HepG2 (cell line): ENCODE measurements around the gene NUDT9. TPM values are rescaled to one million over a fixed set of nuclear protein-coding genes. Genes with fewer than 3 reads are reported as not detected.
A peak's percentile ranks its signal among the peaks of the same experiment; 100 is the strongest.

ENCODE experiments used
- CEBPG ChIP-seq: IDR thresholded peaks from 2 replicates; pipeline ENCODE4 v1.6.1; 2016
- FOXA3 ChIP-seq: IDR thresholded peaks from 2 replicates; pipeline ENCODE4 v1.6.1; 2016; ENCODE audit warnings: missing genetic modification reagents, missing compliant biosample characterization
- GMEB1 ChIP-seq: sonication (generic); formaldehyde crosslinking; IDR thresholded peaks from 2 replicates; pipeline ENCODE4 v1.5.1; 2020; ENCODE audit warnings: missing genetic modification reagents, mild to moderate bottlenecking, borderline replicate concordance
- LRRFIP1 ChIP-seq: sonication (generic); formaldehyde crosslinking; conservative IDR thresholded peaks from 2 replicates; pipeline ENCODE4 v1.4.0; 2020; ENCODE audit warnings: missing genetic modification reagents
- MAFF ChIP-seq: IDR thresholded peaks from 2 replicates; pipeline ENCODE4 v1.6.1; 2011; ENCODE audit warnings: low read depth, low read length, improper control_type of control experiment
- MAFK ChIP-seq, 2 experiments: IDR thresholded peaks in 1 of 2; conservative IDR thresholded peaks in 1 of 2; 2 replicates each; pipeline ENCODE4 v1.6.1; 2011; ENCODE audit warnings: improper control_type of control experiment in 2 of 2, low read length in 2 of 2
- MYPOP ChIP-seq: sonication (generic); formaldehyde crosslinking; IDR thresholded peaks from 2 replicates; pipeline ENCODE4 v1.8.1; 2023; ENCODE audit warnings: mild to moderate bottlenecking, moderate library complexity, missing genetic modification reagents
- PRDM10 ChIP-seq: sonication (generic); formaldehyde crosslinking; IDR thresholded peaks from 2 replicates; pipeline ENCODE4 v1.4.0; 2020; ENCODE audit warnings: low read depth, missing genetic modification reagents
- SP5 ChIP-seq: IDR thresholded peaks from 2 replicates; pipeline ENCODE4 v1.6.1; 2016; ENCODE audit warnings: low read depth, borderline replicate concordance
- ZNF275 ChIP-seq: sonication (generic); formaldehyde crosslinking; IDR thresholded peaks from 2 replicates; pipeline ENCODE4 v1.8.0; 2022; ENCODE audit warnings: missing genetic modification reagents, mild to moderate bottlenecking, inconsistent platforms, borderline replicate concordance
- ZNF326 ChIP-seq: sonication (generic); formaldehyde crosslinking; IDR thresholded peaks from 2 replicates; pipeline ENCODE4 v1.4.0; 2020; ENCODE audit warnings: missing genetic modification reagents, borderline replicate concordance
- ZNF337 ChIP-seq: sonication (generic); formaldehyde crosslinking; IDR thresholded peaks from 2 replicates; pipeline ENCODE4 v1.5.1; 2020; ENCODE audit warnings: missing genetic modification reagents, low read depth, mild to moderate bottlenecking, borderline replicate concordance
- ZNF776 ChIP-seq: sonication (generic); formaldehyde crosslinking; IDR thresholded peaks from 2 replicates; pipeline ENCODE4 v1.4.0; 2020; ENCODE audit warnings: mild to moderate bottlenecking, missing genetic modification reagents
- ZNF780A ChIP-seq: sonication (generic); formaldehyde crosslinking; IDR thresholded peaks from 2 replicates; pipeline ENCODE4 v1.8.0; 2022; ENCODE audit warnings: mild to moderate bottlenecking, missing genetic modification reagents, moderate library complexity
- ZNF788 ChIP-seq: sonication (generic); formaldehyde crosslinking; IDR thresholded peaks from 2 replicates; pipeline ENCODE4 v1.5.0; 2020; ENCODE audit warnings: mild to moderate bottlenecking, missing genetic modification reagents, borderline replicate concordance
- ZSCAN25 ChIP-seq: sonication (generic); formaldehyde crosslinking; IDR thresholded peaks from 2 replicates; pipeline ENCODE4 v1.8.0; 2022; ENCODE audit warnings: mild to moderate bottlenecking, missing genetic modification reagents
- polyA plus RNA-seq, 8 experiments: library from polyadenylated mRNA; depleted of rRNA in 3 of 8; stranded (reverse) in 7 of 8; unstranded in 1 of 8; fragments of >200 nt; fragmentation: Illumina TruSeq in 4 of 8; extraction: Trizol in 4 of 8; gene quantifications; 2 replicates each; pipeline versions ENCODE4 v1.2.1 to v1.2.3, GENCODE V29; 2011 to 2016; ENCODE audit warnings: low read depth in 4 of 8, missing spikeins in 1 of 8, mixed read lengths in 1 of 8; ENCODE audit not compliant: insufficient read depth in 1 of 8
- total RNA-seq, 5 experiments: library from RNA; depleted of rRNA; stranded (reverse); fragments of >200 nt; fragmentation: Illumina TruSeq; extraction: Trizol; gene quantifications; 2 replicates each; pipeline ENCODE4 v1.2.3, GENCODE V29; 2016; ENCODE audit warnings: low read depth in 1 of 5

Gene NUDT9
- total and polyA plus RNA-seq, 2 of the 13 experiments (the other 11 are each of a cell fraction or from before 2014, with no cell fraction given): 10.4 to 12.3 TPM

GRCh38 chr4:87390891-87391575, 31.3 kb upstream of the NUDT9 start, which contains the start of gene HSD17B11 (continued):
- TF ChIP-seq ZSCAN25 (CRISPR knock-in tag) (peak; percentile 62; the same call in 1 of the 2 replicates), LRRFIP1 (CRISPR knock-in tag) (no peak), FOXA3 (CRISPR knock-in tag) (peak; percentile 83), CEBPG (CRISPR knock-in tag) (peak; percentile 98), SP5 (CRISPR knock-in tag) (peak; percentile 53; the same call in 1 of the 2 replicates), ZNF337 (CRISPR knock-in tag) (peak; percentile 87; the same call in 1 of the 2 replicates), ZNF788 (CRISPR knock-in tag) (peak; percentile 91), MAFF (no peak), MYPOP (CRISPR knock-in tag) (peak; percentile 87), PRDM10 (peak; percentile 56; the same call in 1 of the 2 replicates), ZNF326 (CRISPR knock-in tag) (no peak), ZNF780A (CRISPR knock-in tag) (0 out of 2 replicates have a peak, but pooled peaks have one; percentile 36), MAFK (conservative IDR thresholded peaks at IDR 0.05 in 1 of 2, IDR thresholded peaks at IDR 0.05 in 1 of 2; ENCODE audit: low read length in 2 of 2) (0 out of 4 replicates have a peak, but pooled peaks of 1 of the 2 experiments have one; percentile 37), ZNF275 (no peak), GMEB1 (CRISPR knock-in tag) (peak; percentile 61; the same call in 1 of the 2 replicates), ZNF776 (no peak)
